ENCODE results near the gene SDC1.

Gene SDC1

GRCh38 chr2:20173496-20174402 is 51.2 kb downstream of the SDC1 start:
- no peak overlapping the region for H3K4me3 Mint-ChIP-seq
- intact Hi-C loops (cut with micrococcal nuclease), result no loop called here
- H3K9me3 Mint-ChIP-seq, result no peaks in the 10 kb centered on the region
- no peaks in the 10 kb centered on the region for H3K36me3 Mint-ChIP-seq (ENCODE audit: low read depth)
- H3K27ac Mint-ChIP-seq, result no peak overlapping the region
- no peaks in the 10 kb centered on the region for H3K27me3 Mint-ChIP-seq
- H3K4me1 Mint-ChIP-seq (ENCODE audit: low read depth), result peaks cover 13% of the 10 kb centered on the region

GRCh38 chr2:20173064-20173463 is 51.9 kb downstream of the SDC1 start:
- intact Hi-C loops (cut with micrococcal nuclease), result no loop called here
- Mint-ChIP-seq H3K36me3 (ENCODE audit: low read depth) (no peaks in the 10 kb centered on the region), H3K4me3 (no peak overlapping the region), H3K4me1 (ENCODE audit: low read depth) (peaks cover 11% of the 10 kb centered on the region), H3K27ac (no peak overlapping the region), H3K9me3 (no peaks in the 10 kb centered on the region), H3K27me3 (no peaks in the 10 kb centered on the region)

- H3K27ac Mint-ChIP-seq, result no peak overlapping the region
Measured at GRCh38 chr2:20172273-20173055, 52.5 kb downstream of the SDC1 start.

GRCh38 chr2:20171445-20171977 is 53.4 kb downstream of the SDC1 start:
- intact Hi-C loops (cut with micrococcal nuclease), result no loop called here
- Mint-ChIP-seq H3K9me3 (no peaks in the 10 kb centered on the region), H3K4me3 (no peak overlapping the region), H3K27me3 (no peaks in the 10 kb centered on the region), H3K4me1 (ENCODE audit: low read depth) (peaks cover 6% of the 10 kb centered on the region), H3K27ac (no peak overlapping the region), H3K36me3 (ENCODE audit: low read depth) (no peaks in the 10 kb centered on the region)

More at GRCh38 chr2:20172273-20173055, 52.5 kb downstream of the SDC1 start:
- no peak overlapping the region for H3K4me3 Mint-ChIP-seq
- H3K9me3 Mint-ChIP-seq, result no peaks in the 10 kb centered on the region
- H3K36me3 Mint-ChIP-seq (ENCODE audit: low read depth), result no peaks in the 10 kb centered on the region
- intact Hi-C loops (cut with micrococcal nuclease), result no loop called here
- peaks cover 6% of the 10 kb centered on the region for H3K4me1 Mint-ChIP-seq (ENCODE audit: low read depth)
- H3K27me3 Mint-ChIP-seq, result no peaks in the 10 kb centered on the region

GRCh38 chr2:20170704-20171250 is 54.2 kb downstream of the SDC1 start:
- peaks cover under 1% of the 10 kb centered on the region for H3K4me1 Mint-ChIP-seq (ENCODE audit: low read depth)
- H3K27ac Mint-ChIP-seq, result no peak overlapping the region
- H3K27me3 Mint-ChIP-seq, result no peaks in the 10 kb centered on the region
- intact Hi-C loops (cut with micrococcal nuclease), result no loop called here
- no peaks in the 10 kb centered on the region for H3K9me3 Mint-ChIP-seq
- H3K4me3 Mint-ChIP-seq, result no peak overlapping the region
- H3K36me3 Mint-ChIP-seq (ENCODE audit: low read depth), result no peaks in the 10 kb centered on the region

GRCh38 chr2:20169796-20170703 is 54.9 kb downstream of the SDC1 start:
- intact Hi-C loops (cut with micrococcal nuclease), result no loop called here
- Mint-ChIP-seq H3K27ac (no peak overlapping the region), H3K36me3 (ENCODE audit: low read depth) (no peaks in the 10 kb centered on the region), H3K27me3 (no peaks in the 10 kb centered on the region), H3K9me3 (no peaks in the 10 kb centered on the region), H3K4me1 (ENCODE audit: low read depth) (no peaks in the 10 kb centered on the region), H3K4me3 (no peak overlapping the region)

- intact Hi-C loops (cut with micrococcal nuclease), result no loop called here
- Mint-ChIP-seq H3K4me1 (ENCODE audit: low read depth) (no peaks in the 10 kb centered on the region), H3K9me3 (no peaks in the 10 kb centered on the region), H3K36me3 (ENCODE audit: low read depth) (no peaks in the 10 kb centered on the region), H3K27me3 (no peaks in the 10 kb centered on the region), H3K27ac (no peak overlapping the region), H3K4me3 (no peak overlapping the region)
Measured at GRCh38 chr2:20168727-20169696, 55.9 kb downstream of the SDC1 start.

GRCh38 chr2:20168048-20168726 is 56.7 kb downstream of the SDC1 start:
- intact Hi-C loops (cut with micrococcal nuclease), result no loop called here
- Mint-ChIP-seq H3K27me3 (no peaks in the 10 kb centered on the region), H3K36me3 (ENCODE audit: low read depth) (no peaks in the 10 kb centered on the region), H3K4me3 (no peak overlapping the region), H3K27ac (no peak overlapping the region), H3K9me3 (no peaks in the 10 kb centered on the region), H3K4me1 (ENCODE audit: low read depth) (no peaks in the 10 kb centered on the region)

GRCh38 chr2:20167356-20167755 is 57.6 kb downstream of the SDC1 start:
- no peaks in the 10 kb centered on the region for H3K36me3 Mint-ChIP-seq (ENCODE audit: low read depth)
- H3K4me3 Mint-ChIP-seq, result no peak overlapping the region
- H3K4me1 Mint-ChIP-seq (ENCODE audit: low read depth), result no peaks in the 10 kb centered on the region
- H3K27ac Mint-ChIP-seq, result no peak overlapping the region
- H3K9me3 Mint-ChIP-seq, result no peaks in the 10 kb centered on the region
- intact Hi-C loops (cut with micrococcal nuclease), result no loop called here
- H3K27me3 Mint-ChIP-seq, result peaks cover under 1% of the 10 kb centered on the region

- Mint-ChIP-seq H3K27me3 (peaks cover 4% of the 10 kb centered on the region), H3K27ac (no peak overlapping the region), H3K4me1 (ENCODE audit: low read depth) (no peaks in the 10 kb centered on the region), H3K4me3 (no peak overlapping the region), H3K36me3 (ENCODE audit: low read depth) (no peaks in the 10 kb centered on the region), H3K9me3 (no peaks in the 10 kb centered on the region)
- intact Hi-C loops (cut with micrococcal nuclease), result no loop called here
Measured at GRCh38 chr2:20165677-20166509, 59.0 kb downstream of the SDC1 start.

GRCh38 chr2:20164734-20165478 is 60.0 kb downstream of the SDC1 start:
- no peaks in the 10 kb centered on the region for H3K4me1 Mint-ChIP-seq (ENCODE audit: low read depth)
- H3K9me3 Mint-ChIP-seq, result no peaks in the 10 kb centered on the region
- H3K27me3 Mint-ChIP-seq, result peaks cover 4% of the 10 kb centered on the region
- no peak overlapping the region for H3K4me3 Mint-ChIP-seq
- intact Hi-C loops (cut with micrococcal nuclease), result no loop called here
- no peaks in the 10 kb centered on the region for H3K36me3 Mint-ChIP-seq (ENCODE audit: low read depth)
- no peak overlapping the region for H3K27ac Mint-ChIP-seq

All from dendritic cell treated with granulocyte-macrophage colony-stimulating factor and Interleukin-4, amounts not matched to agents 40 ng/mL and 50 ng/mL, for 4 days (primary cell).